ENCODE results near the gene ZWILCH. TPM values are rescaled to one million over a fixed set of nuclear protein-coding genes. Genes with fewer than 3 reads are reported as not detected.
A peak's percentile ranks its signal among the peaks of the same experiment; 100 is the strongest.

The ZWILCH gene
- total and polyA plus RNA-seq, 2 of the 4 experiments (the other 2 are of a cell fraction): 10.5 to 22.2 TPM

DNA sequence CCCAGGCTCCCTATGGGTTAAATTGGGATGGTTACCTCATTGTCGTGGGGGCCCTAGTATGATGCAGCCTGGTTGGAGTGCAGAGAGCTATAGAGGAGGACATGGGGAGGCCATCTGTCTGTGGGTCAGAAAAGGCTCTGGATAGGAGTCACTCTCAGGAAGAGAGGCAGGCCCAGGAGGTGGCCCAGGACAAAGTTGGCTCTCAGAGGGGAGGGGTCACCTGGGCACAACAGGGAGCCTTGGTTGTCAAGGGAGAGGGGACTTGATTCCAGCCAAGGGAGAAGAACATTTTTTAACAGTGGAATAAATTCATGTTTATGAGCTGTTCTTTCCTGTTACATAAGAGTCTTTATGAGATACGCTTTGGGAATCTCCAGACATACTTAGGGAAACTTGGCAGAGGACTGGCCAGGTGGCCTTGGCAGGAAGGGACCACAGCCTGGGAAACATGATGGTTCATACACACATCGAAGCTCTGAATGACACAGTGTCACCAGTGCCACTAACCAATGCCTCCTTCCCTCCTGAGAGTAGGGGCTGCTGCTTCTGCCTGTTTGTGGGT, 88.2 kb downstream of the ZWILCH start:
- no peak overlapping the region for H4K91ac ChIP-seq (ENCODE audit: insufficient read depth, low read depth, low read length)
- no peak overlapping the region for H3K18ac ChIP-seq (ENCODE audit: low read depth, low read length)
- H3K4me1 ChIP-seq (ENCODE audit: control insufficient read depth, insufficient read depth, low read length): no peaks in the 10 kb centered on the region
- no peak overlapping the region for H2AFZ ChIP-seq (replicated peaks; ENCODE audit: low read length, poor library complexity)
- no peak overlapping the region for H3K27ac ChIP-seq (ENCODE audit: insufficient read depth, low read length)
- H3K4ac ChIP-seq (ENCODE audit: low read depth, low read length): no peak overlapping the region
- H2BK120ac ChIP-seq (ENCODE audit: low read depth, low read length): no peak overlapping the region
- H3K36me3 ChIP-seq (ENCODE audit: control insufficient read depth, insufficient read depth, low read length): no peaks in the 10 kb centered on the region
- no peak for TF ChIP-seq RCOR1 (IDR thresholded peaks at IDR 0.05; ENCODE audit: insufficient replicate concordance, low read length)
- no peak for TF ChIP-seq MAFK (IDR thresholded peaks at IDR 0.05; ENCODE audit: low read depth, low read length)
- no peak for TF ChIP-seq MXI1 (IDR thresholded peaks at IDR 0.05; ENCODE audit: borderline replicate concordance, low read depth, low read length)
- TF ChIP-seq, protein P1, sequence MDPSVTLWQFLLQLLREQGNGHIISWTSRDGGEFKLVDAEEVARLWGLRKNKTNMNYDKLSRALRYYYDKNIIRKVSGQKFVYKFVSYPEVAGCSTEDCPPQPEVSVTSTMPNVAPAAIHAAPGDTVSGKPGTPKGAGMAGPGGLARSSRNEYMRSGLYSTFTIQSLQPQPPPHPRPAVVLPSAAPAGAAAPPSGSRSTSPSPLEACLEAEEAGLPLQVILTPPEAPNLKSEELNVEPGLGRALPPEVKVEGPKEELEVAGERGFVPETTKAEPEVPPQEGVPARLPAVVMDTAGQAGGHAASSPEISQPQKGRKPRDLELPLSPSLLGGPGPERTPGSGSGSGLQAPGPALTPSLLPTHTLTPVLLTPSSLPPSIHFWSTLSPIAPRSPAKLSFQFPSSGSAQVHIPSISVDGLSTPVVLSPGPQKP (IDR thresholded peaks at IDR 0.05; ENCODE audit: borderline replicate concordance, low read depth, low read length): no peak
- TF ChIP-seq CHD1 (IDR thresholded peaks at IDR 0.05; ENCODE audit: low read depth, low read length): no peak
- TF ChIP-seq POLR2A (IDR thresholded peaks at IDR 0.05; ENCODE audit: low read depth, low read length): no peak
- no peak for TF ChIP-seq CEBPB (IDR thresholded peaks at IDR 0.05; ENCODE audit: low read depth, low read length)
- no peak for TF ChIP-seq NFE2L2 (IDR thresholded peaks at IDR 0.05; ENCODE audit: low read depth, low read length)
- no peak for TF ChIP-seq BHLHE40 (IDR thresholded peaks at IDR 0.05; ENCODE audit: low read depth, low read length)
- no peak for TF ChIP-seq RAD21 (IDR thresholded peaks at IDR 0.05; ENCODE audit: low read length)
- no peak for TF ChIP-seq FOS (IDR thresholded peaks at IDR 0.05; ENCODE audit: low read depth, low read length)
- H2BK20ac ChIP-seq (ENCODE audit: low read depth, low read length): no peak overlapping the region
- no peak overlapping the region for H3K23ac ChIP-seq (ENCODE audit: low read depth, low read length)
- no peak overlapping the region for H3K9ac ChIP-seq (ENCODE audit: low read depth, low read length)
- peak; percentile 15 for DNase-seq
- no peak overlapping the region for H3K14ac ChIP-seq (replicated peaks; ENCODE audit: low read depth, low read length)
- H3K4me3 ChIP-seq (ENCODE audit: insufficient read depth, low read depth, low read length): no peak overlapping the region
- intact Hi-C loops (cut with micrococcal nuclease): no loop called here
- H2AK5ac ChIP-seq (ENCODE audit: low read depth, low read length): no peak overlapping the region
- dilution Hi-C loops (cut with HindIII; ENCODE audit: low sequenced_read_pairs, unreplicated experiment): no loop called here
- WGBS, 2 experiments (ENCODE audit: extremely low coverage in 2 of 2, insufficient read length in 1 of 2): 40% methylated on average over 1 of the region's 3 CpGs; no CpG with 5 or more reads in 1 of the 2 experiments
- H3K27me3 ChIP-seq (ENCODE audit: control insufficient read depth, insufficient read depth, low read length): peaks cover 17% of the 10 kb centered on the region
- no peak overlapping the region for H2BK5ac ChIP-seq (ENCODE audit: low read depth, low read length, poor library complexity, severe bottlenecking)
- ChIA-PET POLR2A (ENCODE audit: unreplicated experiment) (no interaction called here), CTCF (no interaction called here)
- H3K79me1 ChIP-seq (ENCODE audit: low read depth in 1 of 2, low read length in 2 of 2): no peaks in the 10 kb centered on the region
- no peak overlapping the region for H4K5ac ChIP-seq (ENCODE audit: low read depth, low read length)
- H3K56ac ChIP-seq (ENCODE audit: extremely low read depth, insufficient read depth, low read length): no peak overlapping the region
- no peaks in the 10 kb centered on the region for H4K20me1 ChIP-seq (ENCODE audit: insufficient read depth, low read length)
- no peak overlapping the region for H2BK15ac ChIP-seq (ENCODE audit: low read depth, low read length)
- no peak overlapping the region for H4K8ac ChIP-seq (ENCODE audit: low read depth in 2 of 2, low read length in 2 of 2)
- no TSS peak for BruUV-seq (replicated peaks)
- no peak; the same call in 1 of the 2 replicates for ATAC-seq (ENCODE audit: low read depth)
- H3K9me1 ChIP-seq (ENCODE audit: insufficient read depth, low read length): 0 out of 2 replicates have a peak, but pooled peaks cover 3% of the 10 kb centered on the region
- H2AK9ac ChIP-seq (replicated peaks; ENCODE audit: low read depth, low read length, poor library complexity): peak overlapping the region; percentile 16
- H3K4me2 ChIP-seq (ENCODE audit: low read depth, low read length): no peak overlapping the region
- H3K9me3 ChIP-seq (ENCODE audit: control insufficient read depth, insufficient read depth, low read length): no peaks in the 10 kb centered on the region
- in situ Hi-C loops (cut with MboI; ENCODE audit: low sequenced_read_pairs): no loop called here
